ENCODE data around the gene SLC35A1. TPM values are rescaled to one million over a fixed set of nuclear protein-coding genes. Genes with fewer than 3 reads are reported as not detected.

SLC35A1 gene
- total RNA-seq, 1 donor from 2014 or later = 11.6 TPM

DNA sequence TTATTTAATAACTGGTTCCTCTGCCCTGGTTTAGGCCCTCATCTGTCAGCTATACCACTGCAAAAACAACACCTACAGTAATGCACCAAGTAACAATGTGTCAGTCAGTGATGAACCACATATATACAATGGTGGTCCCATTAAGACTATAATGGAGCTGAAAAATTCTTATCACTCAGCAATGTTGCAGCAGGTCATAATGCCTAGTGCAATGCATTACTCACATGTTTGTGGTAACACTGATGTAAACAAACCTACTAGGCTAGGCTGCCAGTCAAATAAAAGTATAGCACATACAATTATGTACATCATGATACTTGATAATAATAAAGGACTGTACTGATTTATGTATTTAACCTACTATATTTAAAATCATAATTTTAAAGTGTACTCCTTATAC lies 85.7 kb downstream of the SLC35A1 start:
- no peak for DNase-seq (ENCODE audit: low read depth)
- TF ChIP-seq, protein P1, sequence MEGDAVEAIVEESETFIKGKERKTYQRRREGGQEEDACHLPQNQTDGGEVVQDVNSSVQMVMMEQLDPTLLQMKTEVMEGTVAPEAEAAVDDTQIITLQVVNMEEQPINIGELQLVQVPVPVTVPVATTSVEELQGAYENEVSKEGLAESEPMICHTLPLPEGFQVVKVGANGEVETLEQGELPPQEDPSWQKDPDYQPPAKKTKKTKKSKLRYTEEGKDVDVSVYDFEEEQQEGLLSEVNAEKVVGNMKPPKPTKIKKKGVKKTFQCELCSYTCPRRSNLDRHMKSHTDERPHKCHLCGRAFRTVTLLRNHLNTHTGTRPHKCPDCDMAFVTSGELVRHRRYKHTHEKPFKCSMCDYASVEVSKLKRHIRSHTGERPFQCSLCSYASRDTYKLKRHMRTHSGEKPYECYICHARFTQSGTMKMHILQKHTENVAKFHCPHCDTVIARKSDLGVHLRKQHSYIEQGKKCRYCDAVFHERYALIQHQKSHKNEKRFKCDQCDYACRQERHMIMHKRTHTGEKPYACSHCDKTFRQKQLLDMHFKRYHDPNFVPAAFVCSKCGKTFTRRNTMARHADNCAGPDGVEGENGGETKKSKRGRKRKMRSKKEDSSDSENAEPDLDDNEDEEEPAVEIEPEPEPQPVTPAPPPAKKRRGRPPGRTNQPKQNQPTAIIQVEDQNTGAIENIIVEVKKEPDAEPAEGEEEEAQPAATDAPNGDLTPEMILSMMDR (IDR thresholded peaks at IDR 0.05; ENCODE audit: insufficient read depth, low read length, poor library complexity, severe bottlenecking) = no peak
- Histone ChIP-seq H3K4me3 (ENCODE audit: low read depth, low read length) (no peak overlapping the region), H3K27me3 (ENCODE audit: control insufficient read depth, insufficient read depth, low read length) (no peaks in the 10 kb centered on the region), H3K36me3 (ENCODE audit: control insufficient read depth, insufficient read depth, low read length) (no peaks in the 10 kb centered on the region)

DNA sequence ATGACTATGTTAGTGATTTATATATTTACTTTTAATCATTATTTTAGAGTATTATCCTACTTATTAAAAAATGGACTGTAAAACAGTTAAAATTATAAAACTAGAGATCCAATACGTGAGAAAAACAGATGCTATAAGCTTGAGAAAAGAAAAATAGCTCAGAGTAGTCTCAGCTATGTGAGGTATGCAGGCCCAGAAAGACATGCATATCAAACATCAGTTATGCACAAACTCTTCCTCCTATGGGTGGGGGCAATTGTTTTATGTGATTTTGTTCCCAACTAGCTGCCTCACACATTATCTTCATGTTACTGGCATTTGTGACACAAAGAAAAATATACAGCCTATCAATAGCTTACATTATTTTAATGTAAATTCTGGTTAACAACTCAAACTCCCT lies 88.2 kb downstream of the SLC35A1 start:
- no peaks in the 10 kb centered on the region for H3K36me3 ChIP-seq (ENCODE audit: control insufficient read depth, insufficient read depth, low read length)
- DNase-seq (ENCODE audit: low read depth) = no peak
- TF ChIP-seq, protein P1 (IDR thresholded peaks at IDR 0.05; ENCODE audit: insufficient read depth, low read length, poor library complexity, severe bottlenecking) = no peak

More for the DNA sequence above, 88.2 kb downstream of the SLC35A1 start:
- Histone ChIP-seq H3K4me3 (ENCODE audit: low read depth, low read length) (no peak overlapping the region), H3K27me3 (ENCODE audit: control insufficient read depth, insufficient read depth, low read length) (no peaks in the 10 kb centered on the region)

Other genes starting within 250 kb of the SLC35A1 start
- gene SMIM8, start 150.4 kb upstream of the SLC35A1 start, total RNA-seq = 2.5 and 3.3 TPM in 2 replicates
- gene GJB7, start 143.7 kb upstream of the SLC35A1 start, total RNA-seq = not detected in 2 replicates
- gene C6orf163, start 128.2 kb upstream of the SLC35A1 start, total RNA-seq = 0.55 and 0.71 TPM in 2 replicates
- 0.07 and 0.25 TPM in 2 replicates for gene CFAP206, start 65.0 kb upstream of the SLC35A1 start, total RNA-seq
- 31.6 and 35.5 TPM in 2 replicates for gene RARS2, start 117.0 kb downstream of the SLC35A1 start, total RNA-seq
- gene ORC3, start 117.2 kb downstream of the SLC35A1 start, total RNA-seq = 20.2 and 20.9 TPM in 2 replicates
- 34.1 and 38.5 TPM in 2 replicates for gene AKIRIN2, start 229.3 kb downstream of the SLC35A1 start, total RNA-seq